MM.1S (cell line): ENCODE data around the gene ADRA2B.
"Not testable (repeated sequence)": the region's sequence is repeated elsewhere in the genome, so short reads cannot be mapped to it uniquely, and the experiment has no call there.

Experiments used
- DNase-seq: peaks from one replicate; pipeline ENCODE4 v3.0.0-alpha.2; 2015
- H2AFZ ChIP-seq: fragments of 300-600 bp; sonication (generic); 2 replicates; pipeline ENCODE4 v1.6.0; 2016; ENCODE audit warnings: antibody characterized with exemption, low read length
- H3F3A ChIP-seq: fragments of 300-600 bp; sonication (generic); 2 replicates; pipeline ENCODE4 v1.6.1; 2016; ENCODE audit warnings: mild to moderate bottlenecking, antibody characterized with exemption, low read length, moderate library complexity, mixed read lengths; ENCODE audit not compliant: insufficient read depth
- H3K27ac ChIP-seq: fragments of 300-600 bp; sonication (generic); 2 replicates; pipeline ENCODE4 v1.5.1; 2016; ENCODE audit warnings: mild to moderate bottlenecking, low read length
- H3K27me3 ChIP-seq: fragments of 300-600 bp; sonication (generic); replicated peaks from 2 replicates; pipeline ENCODE4 v1.6.0; 2016; ENCODE audit warnings: low read length; ENCODE audit not compliant: insufficient read depth
- H3K36me3 ChIP-seq: fragments of 300-600 bp; sonication (generic); replicated peaks from 2 replicates; pipeline ENCODE4 v1.6.1; 2016; ENCODE audit warnings: mild to moderate bottlenecking, low read length, mixed read lengths; ENCODE audit not compliant: insufficient read depth
- H3K4me1 ChIP-seq: fragments of 300-600 bp; sonication (generic); 2 replicates; pipeline ENCODE4 v1.6.1; 2016; ENCODE audit warnings: low read length, mixed read lengths
- H3K4me2 ChIP-seq: fragments of 300-600 bp; sonication (generic); 2 replicates; pipeline ENCODE4 v1.6.0; 2016; ENCODE audit warnings: low read depth, low read length
- H3K4me3 ChIP-seq: fragments of 300-600 bp; sonication (generic); 2 replicates; pipeline ENCODE4 v1.5.1; 2016; ENCODE audit warnings: low read length, mixed read lengths
- H3K79me2 ChIP-seq: fragments of 300-600 bp; sonication (generic); 2 replicates; pipeline ENCODE4 v1.6.1; 2016; ENCODE audit warnings: mixed run types, low read length, mixed read lengths
- H3K9ac ChIP-seq: fragments of 300-600 bp; sonication (generic); 2 replicates; pipeline ENCODE4 v1.6.1; 2016; ENCODE audit warnings: low read length, mixed read lengths
- H3K9me2 ChIP-seq: fragments of 300-600 bp; sonication (generic); replicated peaks from 2 replicates; pipeline ENCODE4 v1.6.1; 2016; ENCODE audit warnings: mild to moderate bottlenecking, low read length, mixed read lengths; ENCODE audit not compliant: insufficient read depth
- H3K9me3 ChIP-seq: fragments of 300-600 bp; sonication (generic); replicated peaks from 2 replicates; pipeline ENCODE4 v1.6.1; 2016; ENCODE audit warnings: mild to moderate bottlenecking, low read length, mixed read lengths; ENCODE audit not compliant: insufficient read depth
- H4K20me1 ChIP-seq: fragments of 300-600 bp; sonication (generic); 2 replicates; pipeline ENCODE4 v1.6.1; 2016; ENCODE audit warnings: mild to moderate bottlenecking, low read length, moderate library complexity, mixed read lengths; ENCODE audit not compliant: insufficient read depth
- EZH2 ChIP-seq: fragments of 300-600 bp; sonication (generic); optimal IDR thresholded peaks from 2 replicates; pipeline ENCODE3; 2017; ENCODE audit warnings: low read depth, mild to moderate bottlenecking, antibody characterized with exemption, low read length, mixed read lengths
- EZH2phosphoT487 ChIP-seq: fragments of 300-600 bp; sonication (generic); IDR thresholded peaks from 2 replicates; pipeline ENCODE4 v1.6.1; 2018; ENCODE audit warnings: antibody characterized with exemption, low read length
- TF ChIP-seq, protein P1 (sequence below): fragments of 300-600 bp; sonication (generic); IDR thresholded peaks from 2 replicates; pipeline ENCODE4 v1.5.1; 2016; ENCODE audit warnings: antibody characterized with exemption, low read length, mixed read lengths

ADRA2B gene

GRCh38 chr2:96088340-96089335 lies 27.7 kb downstream of the ADRA2B start:
- H3K4me1 ChIP-seq: no peaks in the 10 kb centered on the region
- H3K4me3 ChIP-seq: no peak overlapping the region
- H3K9me2 ChIP-seq: no peaks in the 10 kb centered on the region
- no peaks in the 10 kb centered on the region for H4K20me1 ChIP-seq
- DNase-seq: no peak
- no peaks in the 10 kb centered on the region for H3K79me2 ChIP-seq
- H3K27ac ChIP-seq: no peak overlapping the region
- no peak overlapping the region for H3K9ac ChIP-seq
- H3K9me3 ChIP-seq: no peaks in the 10 kb centered on the region
- no peaks in the 10 kb centered on the region for H3K36me3 ChIP-seq
- H3K27me3 ChIP-seq: no peaks in the 10 kb centered on the region
- TF ChIP-seq EZH2 (no peak), EZH2phosphoT487 (no peak)
- TF ChIP-seq, protein P1, sequence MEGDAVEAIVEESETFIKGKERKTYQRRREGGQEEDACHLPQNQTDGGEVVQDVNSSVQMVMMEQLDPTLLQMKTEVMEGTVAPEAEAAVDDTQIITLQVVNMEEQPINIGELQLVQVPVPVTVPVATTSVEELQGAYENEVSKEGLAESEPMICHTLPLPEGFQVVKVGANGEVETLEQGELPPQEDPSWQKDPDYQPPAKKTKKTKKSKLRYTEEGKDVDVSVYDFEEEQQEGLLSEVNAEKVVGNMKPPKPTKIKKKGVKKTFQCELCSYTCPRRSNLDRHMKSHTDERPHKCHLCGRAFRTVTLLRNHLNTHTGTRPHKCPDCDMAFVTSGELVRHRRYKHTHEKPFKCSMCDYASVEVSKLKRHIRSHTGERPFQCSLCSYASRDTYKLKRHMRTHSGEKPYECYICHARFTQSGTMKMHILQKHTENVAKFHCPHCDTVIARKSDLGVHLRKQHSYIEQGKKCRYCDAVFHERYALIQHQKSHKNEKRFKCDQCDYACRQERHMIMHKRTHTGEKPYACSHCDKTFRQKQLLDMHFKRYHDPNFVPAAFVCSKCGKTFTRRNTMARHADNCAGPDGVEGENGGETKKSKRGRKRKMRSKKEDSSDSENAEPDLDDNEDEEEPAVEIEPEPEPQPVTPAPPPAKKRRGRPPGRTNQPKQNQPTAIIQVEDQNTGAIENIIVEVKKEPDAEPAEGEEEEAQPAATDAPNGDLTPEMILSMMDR: no peak
- no peaks in the 10 kb centered on the region for H3F3A ChIP-seq
- H2AFZ ChIP-seq: no peak overlapping the region
- H3K4me2 ChIP-seq: no peak overlapping the region

DNA sequence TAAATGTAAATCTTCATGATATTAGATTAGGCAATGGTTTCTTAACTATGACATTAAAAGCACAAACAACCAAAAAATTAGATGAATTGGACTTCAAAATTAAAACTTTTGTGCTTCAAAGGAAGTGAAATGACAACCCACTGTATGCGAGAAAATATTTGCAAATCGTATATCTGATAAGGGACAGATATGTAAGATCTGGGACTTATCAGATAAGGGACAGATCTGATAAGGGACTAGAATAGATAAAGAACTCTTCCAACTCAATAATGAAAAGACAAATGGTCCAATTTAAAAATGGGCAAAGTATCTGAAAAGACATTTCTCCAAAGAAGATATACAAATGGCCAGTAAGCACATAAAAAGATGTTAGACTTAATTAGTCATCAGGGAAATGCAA lies 29.2 kb downstream of the ADRA2B start:
- H3K9ac ChIP-seq: no peak overlapping the region
- no peaks in the 10 kb centered on the region for H3K4me1 ChIP-seq
- no peak for DNase-seq
- TF ChIP-seq, protein P1: no peak
- TF ChIP-seq EZH2 (no peak), EZH2phosphoT487 (no peak)
- H3K4me3 ChIP-seq: no peak overlapping the region
- no peaks in the 10 kb centered on the region for H3K27me3 ChIP-seq
- H3K9me2 ChIP-seq: no peaks in the 10 kb centered on the region
- H2AFZ ChIP-seq: no peak overlapping the region
- H3K79me2 ChIP-seq: no peaks in the 10 kb centered on the region
- no peak overlapping the region for H3K27ac ChIP-seq
- no peaks in the 10 kb centered on the region for H3K36me3 ChIP-seq
- no peaks in the 10 kb centered on the region for H3F3A ChIP-seq
- H3K9me3 ChIP-seq: no peaks in the 10 kb centered on the region
- H4K20me1 ChIP-seq: no peaks in the 10 kb centered on the region
- no peak overlapping the region for H3K4me2 ChIP-seq

DNA sequence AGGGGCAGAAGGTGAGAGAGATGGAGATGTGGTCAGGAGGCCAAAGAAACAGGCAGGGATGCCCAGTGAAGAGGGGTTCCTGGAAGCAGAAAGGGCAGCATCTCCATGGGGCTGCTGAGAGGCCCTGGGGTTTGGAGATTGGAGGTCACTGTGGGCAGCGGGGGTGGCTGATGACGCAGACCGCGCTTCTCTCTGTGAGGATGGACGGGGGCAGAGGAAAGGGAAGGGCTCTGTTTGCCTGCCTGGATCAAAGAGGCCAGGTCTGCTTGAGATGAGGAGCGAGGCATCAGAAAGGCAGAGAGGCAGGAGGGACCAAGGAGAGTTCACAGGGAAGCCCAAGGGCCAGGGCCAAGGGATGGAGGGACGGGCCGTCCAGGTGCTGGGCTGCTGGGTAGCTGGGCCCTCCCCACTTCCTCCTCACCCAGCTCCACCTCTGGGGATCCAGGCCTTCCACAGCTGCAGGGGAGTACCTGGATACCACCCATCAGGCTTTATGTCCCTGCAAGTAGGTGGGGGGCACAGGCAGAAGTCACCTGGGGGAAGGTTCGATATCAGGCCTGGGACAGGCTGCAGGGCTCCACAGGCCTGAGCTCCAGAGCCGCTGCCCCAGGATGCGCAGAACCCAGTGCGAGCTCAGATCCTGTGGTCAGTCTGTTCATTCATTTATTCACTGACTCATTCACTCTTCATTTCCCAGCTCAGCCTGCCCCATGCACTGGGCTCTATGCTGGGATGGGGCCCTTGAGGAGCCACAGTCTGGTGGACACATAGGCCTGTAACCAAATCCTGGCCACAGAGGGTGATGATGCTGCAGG lies 30.6 kb downstream of the ADRA2B start:
- no peak overlapping the region for H3K4me2 ChIP-seq
- H3K27me3 ChIP-seq: no peaks in the 10 kb centered on the region
- H3K9ac ChIP-seq: no peak overlapping the region
- H3K9me3 ChIP-seq: no peaks in the 10 kb centered on the region
- H2AFZ ChIP-seq: no peak overlapping the region
- H3K36me3 ChIP-seq: no peaks in the 10 kb centered on the region
- no peak for TF ChIP-seq EZH2
- TF ChIP-seq EZH2phosphoT487: no peak
- TF ChIP-seq, protein P1: no peak
- no peaks in the 10 kb centered on the region for H3K79me2 ChIP-seq
- H3K4me3 ChIP-seq: no peak overlapping the region
- no peaks in the 10 kb centered on the region for H3F3A ChIP-seq
- H4K20me1 ChIP-seq: no peaks in the 10 kb centered on the region
- DNase-seq: no peak
- no peaks in the 10 kb centered on the region for H3K9me2 ChIP-seq
- no peaks in the 10 kb centered on the region for H3K4me1 ChIP-seq
- no peak overlapping the region for H3K27ac ChIP-seq

- H3K4me2 ChIP-seq, H3K9me2 ChIP-seq, H3K9ac ChIP-seq: not testable (repeated sequence)
Observed at GRCh38 chr2:96084858-96085518, 31.4 kb downstream of the ADRA2B start.

More at GRCh38 chr2:96084858-96085518, 31.4 kb downstream of the ADRA2B start:
- H3K27me3 ChIP-seq, H3K4me1 ChIP-seq, H2AFZ ChIP-seq, H3K36me3 ChIP-seq, H3F3A ChIP-seq, H3K79me2 ChIP-seq, H4K20me1 ChIP-seq, H3K4me3 ChIP-seq, H3K9me3 ChIP-seq, DNase-seq, H3K27ac ChIP-seq: not testable (repeated sequence)
